Measurements from ENCODE around the gene SH3GL1. TPM values are rescaled to one million over a fixed set of nuclear protein-coding genes. Genes with fewer than 3 reads are reported as not detected.

SH3GL1 gene
- total RNA-seq, 1 donor: 26.6 TPM

DNA sequence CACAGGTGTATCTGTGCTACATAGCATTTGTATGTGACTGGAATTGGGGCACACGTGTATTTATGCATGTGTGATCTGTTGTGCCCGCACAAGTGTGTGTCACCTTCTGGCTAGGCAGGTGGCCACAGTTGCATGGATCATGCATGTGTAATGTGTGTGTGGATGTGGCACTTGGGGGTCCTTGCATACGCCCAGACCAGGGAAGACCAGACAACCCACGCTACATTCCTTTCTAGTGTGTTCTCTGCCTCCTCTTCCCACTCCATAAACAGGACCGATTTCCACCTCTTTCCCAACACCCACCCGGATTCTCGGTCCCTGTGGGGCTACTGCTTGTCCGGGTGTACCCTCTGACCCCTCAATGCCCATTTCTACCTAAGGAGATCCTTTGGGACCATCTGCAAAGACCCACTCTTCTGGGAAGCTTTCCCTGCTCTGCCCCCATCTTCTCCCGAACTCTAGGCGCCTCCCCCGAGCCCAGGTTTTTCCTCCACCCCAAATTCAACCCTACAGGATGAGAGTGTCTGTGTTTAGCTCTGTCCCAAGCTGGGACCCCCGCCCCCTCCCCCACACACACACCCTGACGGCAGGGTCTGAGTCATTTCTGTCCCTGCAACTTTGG lies 74.0 kb downstream of the SH3GL1 start:
- no peak overlapping the region for H3K4me3 ChIP-seq (ENCODE audit: low read length)
- peaks cover 23% of the 10 kb centered on the region for H3K4me1 ChIP-seq (ENCODE audit: insufficient read depth, low read length)
- H3K27me3 ChIP-seq (ENCODE audit: insufficient read depth, low read length): peaks cover 6% of the 10 kb centered on the region
- no peaks in the 10 kb centered on the region for H3K9me3 ChIP-seq (ENCODE audit: low read depth, low read length)

DNA sequence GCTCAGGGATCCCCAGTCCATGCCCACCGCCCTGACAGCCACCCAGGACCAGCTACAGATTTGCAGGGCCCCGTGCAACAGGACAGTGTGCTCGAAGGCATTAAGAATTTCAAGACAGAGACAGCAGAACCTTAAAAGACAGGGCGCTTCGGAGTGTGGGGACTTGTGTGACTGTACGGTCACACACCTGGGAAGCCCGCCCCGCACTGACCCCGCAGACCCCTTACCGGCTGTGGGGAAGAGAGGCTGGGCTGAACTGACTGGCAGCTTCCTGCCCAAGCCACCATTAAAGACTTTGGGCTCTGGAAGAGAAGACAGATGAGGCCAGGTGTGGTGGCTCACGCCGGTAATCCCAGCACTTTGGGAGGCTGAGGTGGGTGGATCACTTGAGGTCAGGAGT lies 76.1 kb downstream of the SH3GL1 start:
- peaks cover 6% of the 10 kb centered on the region for H3K27me3 ChIP-seq (ENCODE audit: insufficient read depth, low read length)
- H3K4me1 ChIP-seq (ENCODE audit: insufficient read depth, low read length): peaks cover 22% of the 10 kb centered on the region
- peaks cover 6% of the 10 kb centered on the region for H3K9me3 ChIP-seq (ENCODE audit: low read depth, low read length)
- no peak overlapping the region for H3K4me3 ChIP-seq (ENCODE audit: low read length)

DNA sequence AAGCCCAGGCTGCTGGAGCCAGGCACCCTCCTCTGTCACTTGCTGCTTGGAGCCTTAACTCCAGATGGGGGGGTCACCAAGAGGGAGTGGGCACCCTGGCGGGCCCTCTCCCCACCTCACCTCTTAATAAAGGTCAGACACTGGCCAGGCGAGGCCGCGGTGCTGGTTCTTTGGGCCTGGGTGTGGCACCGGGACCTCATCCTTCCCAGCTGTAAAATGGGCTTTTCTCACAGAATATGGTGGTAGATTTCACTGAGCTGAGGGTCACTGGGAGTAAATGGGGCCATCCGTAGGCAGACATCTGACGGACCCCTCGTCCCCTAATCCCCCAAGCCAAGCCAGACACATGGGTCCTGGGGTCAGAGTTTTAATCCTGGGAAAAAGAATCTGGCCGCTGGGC lies 76.7 kb downstream of the SH3GL1 start:
- Histone ChIP-seq H3K9me3 (ENCODE audit: low read depth, low read length) (peaks cover 6% of the 10 kb centered on the region), H3K27me3 (ENCODE audit: insufficient read depth, low read length) (peaks cover 6% of the 10 kb centered on the region), H3K4me1 (ENCODE audit: insufficient read depth, low read length) (peaks cover 20% of the 10 kb centered on the region), H3K4me3 (ENCODE audit: low read length) (no peak overlapping the region)

DNA sequence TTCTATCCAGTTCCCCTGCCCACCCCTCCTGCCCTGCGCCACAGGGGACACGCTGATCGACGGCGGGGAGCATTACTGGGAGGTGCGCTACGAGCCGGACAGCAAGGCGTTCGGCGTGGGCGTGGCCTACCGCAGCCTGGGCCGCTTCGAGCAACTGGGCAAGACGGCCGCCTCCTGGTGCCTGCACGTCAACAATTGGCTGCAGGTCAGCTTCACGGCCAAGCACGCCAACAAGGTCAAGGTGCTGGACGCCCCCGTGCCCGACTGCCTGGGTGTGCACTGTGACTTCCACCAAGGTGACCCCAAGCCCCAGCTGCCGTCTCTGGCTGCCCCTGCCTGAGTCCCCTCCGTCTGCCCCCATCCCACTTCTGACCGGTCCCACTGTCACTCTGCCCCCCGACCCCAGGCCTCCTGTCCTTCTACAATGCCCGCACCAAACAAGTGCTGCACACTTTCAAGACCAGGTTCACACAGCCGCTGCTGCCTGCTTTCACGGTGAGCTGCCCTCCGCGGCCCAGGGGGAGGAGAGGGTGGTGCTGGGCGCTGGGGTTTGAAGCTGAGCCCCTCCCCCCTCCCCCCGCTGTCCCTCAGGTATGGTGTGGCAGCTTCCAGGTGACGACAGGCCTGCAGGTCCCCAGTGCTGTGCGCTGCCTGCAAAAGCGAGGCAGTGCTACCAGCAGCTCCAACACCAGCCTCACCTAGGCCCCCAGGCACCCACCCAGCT lies 77.2 kb downstream of the SH3GL1 start:
- Histone ChIP-seq H3K9me3 (ENCODE audit: low read depth, low read length) (peaks cover 6% of the 10 kb centered on the region), H3K4me1 (ENCODE audit: insufficient read depth, low read length) (peaks cover 17% of the 10 kb centered on the region), H3K4me3 (ENCODE audit: low read length) (no peak overlapping the region), H3K27me3 (ENCODE audit: insufficient read depth, low read length) (peaks cover 6% of the 10 kb centered on the region)

DNA sequence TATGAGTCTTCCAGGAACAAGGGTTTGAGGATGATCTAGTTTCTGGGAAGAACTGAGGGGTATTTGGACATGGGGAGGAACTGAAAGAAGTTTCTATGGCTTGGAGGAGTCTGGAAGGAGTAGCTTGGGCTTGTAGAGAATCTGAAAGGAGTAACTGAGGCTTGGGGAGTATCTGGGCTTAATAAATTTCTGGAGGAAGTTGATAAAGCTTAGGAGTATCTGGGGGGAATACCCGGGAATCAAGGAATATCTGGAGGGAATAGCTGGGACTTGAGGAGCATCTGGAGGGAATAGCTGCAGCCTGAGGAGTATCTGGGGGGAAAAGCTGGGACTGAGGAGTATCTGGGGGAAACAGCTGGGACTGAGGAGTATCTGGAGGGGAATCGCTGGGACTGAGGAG lies 79.9 kb downstream of the SH3GL1 start:
- no peaks in the 10 kb centered on the region for H3K27me3 ChIP-seq (ENCODE audit: insufficient read depth, low read length)
- H3K4me3 ChIP-seq (ENCODE audit: low read length): no peak overlapping the region
- H3K4me1 ChIP-seq (ENCODE audit: insufficient read depth, low read length): peaks cover 3% of the 10 kb centered on the region
- H3K9me3 ChIP-seq (ENCODE audit: low read depth, low read length): peaks cover 6% of the 10 kb centered on the region

DNA sequence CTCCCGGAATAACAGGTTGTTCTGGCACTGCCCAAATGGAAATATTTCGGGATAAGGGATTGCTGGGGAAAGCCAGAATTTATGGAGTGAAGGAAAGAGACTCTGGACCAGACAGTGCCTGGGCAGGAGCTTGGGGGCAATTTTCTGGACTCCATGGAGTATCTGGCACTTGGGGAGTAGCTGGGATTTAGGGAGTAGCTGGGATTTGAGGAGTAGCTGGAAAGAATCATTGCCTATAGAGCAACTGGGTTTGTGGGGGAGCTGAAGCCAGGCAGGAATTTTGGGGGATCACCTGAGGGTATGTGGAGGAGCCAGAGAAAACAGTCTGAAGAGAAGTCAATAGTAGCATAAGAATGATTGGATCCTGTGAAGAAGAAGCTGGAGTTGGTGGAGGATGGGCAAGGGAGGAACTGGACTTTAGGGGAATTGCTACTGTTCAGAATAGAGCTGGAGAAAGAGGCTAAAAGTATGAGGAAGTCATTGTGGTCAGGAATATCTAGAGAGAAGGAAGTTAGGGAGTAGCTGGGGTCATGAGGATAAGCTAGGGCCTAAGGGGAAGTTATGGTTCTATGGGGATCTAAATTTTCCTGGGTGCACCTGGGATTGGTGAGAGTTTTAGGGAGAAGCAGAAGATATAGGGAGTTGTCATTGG lies 81.2 kb downstream of the SH3GL1 start:
- peaks cover 3% of the 10 kb centered on the region for H3K4me1 ChIP-seq (ENCODE audit: insufficient read depth, low read length)
- no peak overlapping the region for H3K4me3 ChIP-seq (ENCODE audit: low read length)
- no peaks in the 10 kb centered on the region for H3K27me3 ChIP-seq (ENCODE audit: insufficient read depth, low read length)
- peaks cover 6% of the 10 kb centered on the region for H3K9me3 ChIP-seq (ENCODE audit: low read depth, low read length)

DNA sequence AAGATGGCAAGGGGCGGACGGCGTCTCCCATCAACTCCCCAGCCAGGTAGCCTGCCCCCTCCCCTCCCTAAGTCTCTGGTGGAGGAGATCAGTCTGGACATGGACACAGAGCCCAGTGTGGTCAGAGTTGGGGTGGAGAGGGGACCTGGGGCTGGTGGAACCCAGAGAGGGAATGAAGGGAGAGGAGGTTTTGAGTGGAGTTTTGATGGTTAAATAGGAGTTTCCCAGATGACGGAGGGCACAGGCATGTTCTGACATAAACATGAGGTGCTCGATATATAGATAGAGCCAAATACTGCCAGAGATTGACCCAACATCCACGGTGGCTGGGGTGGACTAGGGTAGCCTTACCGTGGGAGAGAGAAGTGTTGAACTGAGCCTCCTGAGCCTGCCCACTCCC lies 81.9 kb downstream of the SH3GL1 start:
- Histone ChIP-seq H3K4me1 (ENCODE audit: insufficient read depth, low read length) (peaks cover 9% of the 10 kb centered on the region), H3K9me3 (ENCODE audit: low read depth, low read length) (peaks cover 6% of the 10 kb centered on the region), H3K27me3 (ENCODE audit: insufficient read depth, low read length) (no peaks in the 10 kb centered on the region), H3K4me3 (ENCODE audit: low read length) (no peak overlapping the region)

DNA sequence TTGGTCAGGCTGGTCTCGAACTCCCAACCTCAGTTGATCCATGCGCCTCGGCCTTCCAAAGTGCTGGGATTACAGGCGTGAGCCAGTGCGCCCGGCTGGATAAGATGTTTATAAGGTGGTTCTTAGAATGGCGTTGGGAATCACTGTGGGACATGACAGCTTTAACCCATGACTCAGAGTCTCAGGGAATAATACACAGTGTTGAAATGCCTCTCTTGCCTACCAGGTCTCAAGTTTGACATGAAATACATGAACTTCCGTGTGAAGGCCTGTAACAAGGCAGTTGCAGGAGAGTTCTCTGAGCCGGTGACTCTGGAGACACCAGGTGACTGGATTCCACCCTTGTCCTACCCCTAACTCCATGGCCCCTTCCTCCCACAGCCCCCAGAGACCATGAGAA lies 83.4 kb downstream of the SH3GL1 start:
- peaks cover 9% of the 10 kb centered on the region for H3K4me1 ChIP-seq (ENCODE audit: insufficient read depth, low read length)
- H3K27me3 ChIP-seq (ENCODE audit: insufficient read depth, low read length): no peaks in the 10 kb centered on the region
- H3K4me3 ChIP-seq (ENCODE audit: low read length): no peak overlapping the region

DNA sequence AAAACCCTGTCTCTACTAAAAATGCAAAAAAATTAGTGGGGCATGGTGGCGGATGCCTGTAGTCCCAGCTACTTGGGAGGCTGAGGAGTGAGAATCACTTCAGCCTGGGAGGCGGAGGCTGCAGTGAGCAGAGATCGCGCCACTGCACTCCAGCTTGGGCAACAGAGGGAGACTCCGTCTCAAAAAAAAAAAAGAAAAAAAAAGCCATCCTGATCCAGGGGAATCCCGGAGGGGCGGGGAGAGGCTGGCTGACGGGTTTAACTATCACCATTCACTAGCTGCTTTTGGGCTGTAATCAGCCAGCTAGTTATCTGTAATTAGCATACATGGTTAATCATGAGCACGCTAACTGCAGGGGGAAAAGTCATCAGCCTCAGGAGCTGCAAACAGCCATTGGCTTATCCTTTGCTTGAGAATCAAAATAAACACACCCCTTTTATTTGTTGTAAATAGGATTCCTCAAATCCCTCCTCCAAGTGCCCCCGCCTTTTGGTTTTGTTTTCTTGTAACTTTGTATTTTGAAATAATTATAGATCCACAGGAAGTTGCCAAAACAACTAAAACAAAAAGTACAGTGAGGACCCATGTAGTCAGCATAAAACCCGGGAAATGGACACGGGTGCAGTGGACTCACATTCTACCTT lies 86.4 kb downstream of the SH3GL1 start:
- H3K9me3 ChIP-seq (ENCODE audit: low read depth, low read length): no peaks in the 10 kb centered on the region
- peaks cover 8% of the 10 kb centered on the region for H3K4me1 ChIP-seq (ENCODE audit: insufficient read depth, low read length)
- H3K4me3 ChIP-seq (ENCODE audit: low read length): no peak overlapping the region
- H3K27me3 ChIP-seq (ENCODE audit: insufficient read depth, low read length): no peaks in the 10 kb centered on the region

More for the DNA sequence above, 83.4 kb downstream of the SH3GL1 start:
- H3K9me3 ChIP-seq (ENCODE audit: low read depth, low read length): peaks cover 6% of the 10 kb centered on the region

Other genes starting within 250 kb of the SH3GL1 start
- gene CREB3L3, start 246.9 kb downstream of the SH3GL1 start, total RNA-seq: under 0.01 TPM
- 9.3 TPM for gene SIRT6, start 218.0 kb downstream of the SH3GL1 start, total RNA-seq
- 0.10 TPM for gene ANKRD24, start 217.9 kb downstream of the SH3GL1 start, total RNA-seq
- gene EBI3, start 171.0 kb downstream of the SH3GL1 start, total RNA-seq: 0.42 TPM
- gene YJU2, start 153.5 kb downstream of the SH3GL1 start, total RNA-seq: 47.3 TPM
- 0.84 TPM for gene SHD, start 121.3 kb downstream of the SH3GL1 start, total RNA-seq
- 27.8 TPM for gene TMIGD2, start 98.2 kb downstream of the SH3GL1 start, total RNA-seq
- 0.73 TPM for gene FSD1, start 95.9 kb downstream of the SH3GL1 start, total RNA-seq
- gene STAP2, start 61.7 kb downstream of the SH3GL1 start, total RNA-seq: 0.42 TPM
- gene MPND, start 57.0 kb downstream of the SH3GL1 start, total RNA-seq: 7.3 TPM
- 12.2 TPM for gene CHAF1A, start 2.1 kb upstream of the SH3GL1 start, total RNA-seq
- gene UBXN6, start 57.2 kb upstream of the SH3GL1 start, total RNA-seq: 53.4 TPM
- 13.2 TPM for gene HDGFL2, start 71.8 kb upstream of the SH3GL1 start, total RNA-seq
- 0.10 TPM for gene PLIN4, start 117.9 kb upstream of the SH3GL1 start, total RNA-seq
- 0.21 TPM for gene PLIN5, start 134.7 kb upstream of the SH3GL1 start, total RNA-seq
- 4.7 TPM for gene LRG1, start 139.5 kb upstream of the SH3GL1 start, total RNA-seq
- 6.0 TPM for gene SEMA6B, start 159.1 kb upstream of the SH3GL1 start, total RNA-seq
- gene TNFAIP8L1, start 239.0 kb upstream of the SH3GL1 start, total RNA-seq: 5.5 TPM

All from mononuclear cell (primary cell).